DND-41 (cell line): Measurements from ENCODE around the gene PSMG4.

ENCODE experiments used
- ATAC-seq: fragments of 200-7000 bp; cut with Tn5 transposase; 3 replicates; pipeline ENCODE4 v1.9.1; 2021; ENCODE audit warnings: low read depth; ENCODE audit not compliant: insufficient read depth
- DNase-seq: peaks from one replicate; pipeline ENCODE4 v3.0.0-alpha.2; 2020
- H2AFZ ChIP-seq: 2 replicates; pipeline ENCODE4 v1.6.0; 2012; ENCODE audit warnings: low read depth, low read length
- H3K27ac ChIP-seq: 2 replicates; pipeline ENCODE4 v1.5.1; 2012; ENCODE audit warnings: low read length, inconsistent platforms
- H3K27me3 ChIP-seq: fragments of 200-600 bp; sonication (generic); 2 replicates; pipeline ENCODE4 v1.6.0; 2012; ENCODE audit warnings: low read length, mild to moderate bottlenecking, inconsistent platforms; ENCODE audit not compliant: insufficient read depth, poor library complexity
- H3K36me3 ChIP-seq: 2 replicates; pipeline ENCODE4 v1.5.1; 2012; ENCODE audit warnings: low read length, inconsistent platforms; ENCODE audit not compliant: insufficient read depth
- H3K4me1 ChIP-seq: 2 replicates; pipeline ENCODE4 v1.5.1; 2012; ENCODE audit warnings: mild to moderate bottlenecking, low read length; ENCODE audit not compliant: insufficient read depth
- H3K4me2 ChIP-seq: 2 replicates; pipeline ENCODE4 v1.6.0; 2012; ENCODE audit warnings: mild to moderate bottlenecking, moderate library complexity, low read length, inconsistent platforms; ENCODE audit not compliant: insufficient read depth
- H3K4me3 ChIP-seq, 2 experiments: fragments of 200-600 bp in 1 of 2; shearing (Covaris generic) in 1 of 2; 2 replicates each; pipeline ENCODE4 v1.5.1; 2012 to 2016; ENCODE audit warnings: inconsistent platforms in 2 of 2, low read length in 2 of 2, mild to moderate bottlenecking in 2 of 2, low read depth in 1 of 2, moderate library complexity in 1 of 2
- H3K79me2 ChIP-seq: 2 replicates; pipeline ENCODE4 v1.6.0; 2012; ENCODE audit warnings: low read length, inconsistent platforms; ENCODE audit not compliant: insufficient read depth
- H3K9ac ChIP-seq: 2 replicates; pipeline ENCODE4 v1.6.0; 2012; ENCODE audit warnings: low read depth, mild to moderate bottlenecking, inconsistent platforms, low read length, moderate library complexity
- H3K9me3 ChIP-seq: 2 replicates; pipeline ENCODE4 v1.5.1; 2012; ENCODE audit warnings: low read length, moderate library complexity, mild to moderate bottlenecking, inconsistent platforms; ENCODE audit not compliant: insufficient read depth, severe bottlenecking
- H4K20me1 ChIP-seq: 2 replicates; pipeline ENCODE4 v1.6.0; 2012; ENCODE audit warnings: low read length; ENCODE audit not compliant: insufficient read depth
- EZH2 ChIP-seq: IDR thresholded peaks from 3 replicates; pipeline ENCODE4 v1.6.1; 2012; ENCODE audit warnings: borderline replicate concordance, low read depth, mild to moderate bottlenecking, moderate library complexity, low read length, inconsistent platforms; ENCODE audit not compliant: severe bottlenecking
- TF ChIP-seq, protein P1 (sequence below): IDR thresholded peaks from 2 replicates; pipeline ENCODE4 v1.5.1; 2012; ENCODE audit warnings: borderline replicate concordance, low read length, moderate library complexity, mild to moderate bottlenecking; ENCODE audit not compliant: poor library complexity, severe bottlenecking; ENCODE audit errors: extremely low read depth

The PSMG4 gene

GRCh38 chr6:3232017-3232945 is 26.5 kb upstream of the PSMG4 start:
- Histone ChIP-seq H3K36me3 (no peaks in the 10 kb centered on the region), H3K9me3 (no peaks in the 10 kb centered on the region), H3K4me2 (no peak overlapping the region), H3K79me2 (no peaks in the 10 kb centered on the region), H4K20me1 (no peaks in the 10 kb centered on the region), H3K9ac (no peak overlapping the region), H2AFZ (no peak overlapping the region), H3K4me3 (no peak overlapping the region), H3K27ac (no peak overlapping the region), H3K27me3 (peaks cover 12% of the 10 kb centered on the region), H3K4me1 (no peaks in the 10 kb centered on the region)
- ATAC-seq: no peak
- DNase-seq: no peak
- TF ChIP-seq, protein P1, sequence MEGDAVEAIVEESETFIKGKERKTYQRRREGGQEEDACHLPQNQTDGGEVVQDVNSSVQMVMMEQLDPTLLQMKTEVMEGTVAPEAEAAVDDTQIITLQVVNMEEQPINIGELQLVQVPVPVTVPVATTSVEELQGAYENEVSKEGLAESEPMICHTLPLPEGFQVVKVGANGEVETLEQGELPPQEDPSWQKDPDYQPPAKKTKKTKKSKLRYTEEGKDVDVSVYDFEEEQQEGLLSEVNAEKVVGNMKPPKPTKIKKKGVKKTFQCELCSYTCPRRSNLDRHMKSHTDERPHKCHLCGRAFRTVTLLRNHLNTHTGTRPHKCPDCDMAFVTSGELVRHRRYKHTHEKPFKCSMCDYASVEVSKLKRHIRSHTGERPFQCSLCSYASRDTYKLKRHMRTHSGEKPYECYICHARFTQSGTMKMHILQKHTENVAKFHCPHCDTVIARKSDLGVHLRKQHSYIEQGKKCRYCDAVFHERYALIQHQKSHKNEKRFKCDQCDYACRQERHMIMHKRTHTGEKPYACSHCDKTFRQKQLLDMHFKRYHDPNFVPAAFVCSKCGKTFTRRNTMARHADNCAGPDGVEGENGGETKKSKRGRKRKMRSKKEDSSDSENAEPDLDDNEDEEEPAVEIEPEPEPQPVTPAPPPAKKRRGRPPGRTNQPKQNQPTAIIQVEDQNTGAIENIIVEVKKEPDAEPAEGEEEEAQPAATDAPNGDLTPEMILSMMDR: no peak
- no peak for TF ChIP-seq EZH2

GRCh38 chr6:3233321-3233720 is 25.4 kb upstream of the PSMG4 start:
- Histone ChIP-seq H4K20me1 (no peaks in the 10 kb centered on the region), H3K4me1 (no peaks in the 10 kb centered on the region), H3K9ac (no peak overlapping the region), H3K4me3 (no peak overlapping the region), H3K79me2 (no peaks in the 10 kb centered on the region), H3K9me3 (no peaks in the 10 kb centered on the region), H3K4me2 (no peak overlapping the region), H3K36me3 (no peaks in the 10 kb centered on the region), H3K27me3 (peaks cover 20% of the 10 kb centered on the region), H2AFZ (no peak overlapping the region), H3K27ac (no peak overlapping the region)
- ATAC-seq: no peak
- no peak for TF ChIP-seq EZH2
- TF ChIP-seq, protein P1: no peak
- DNase-seq: no peak

DNA sequence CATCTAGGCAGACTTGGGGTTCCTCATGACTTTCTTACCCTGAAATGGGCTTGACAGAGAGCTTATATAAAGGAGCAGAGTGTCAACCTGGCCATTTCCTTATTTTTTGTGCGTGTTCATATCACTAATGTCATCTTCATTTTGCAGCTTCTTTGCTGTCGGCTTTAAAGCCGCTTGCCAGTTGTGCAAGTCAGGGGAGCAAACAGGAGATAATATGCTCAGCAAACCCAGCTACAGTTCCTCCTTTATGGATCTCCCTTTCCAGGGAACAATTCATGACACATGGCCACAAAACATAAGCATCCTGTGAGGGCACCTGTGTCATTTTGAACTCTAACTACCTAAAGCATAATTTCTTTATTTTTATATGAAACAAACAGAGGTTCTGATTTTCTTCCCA is 24.8 kb upstream of the PSMG4 start:
- ATAC-seq (no peak), DNase-seq (no peak)
- no peaks in the 10 kb centered on the region for H3K79me2 ChIP-seq
- no peaks in the 10 kb centered on the region for H3K36me3 ChIP-seq
- H3K9ac ChIP-seq: no peak overlapping the region
- no peaks in the 10 kb centered on the region for H4K20me1 ChIP-seq
- no peaks in the 10 kb centered on the region for H3K9me3 ChIP-seq
- no peak overlapping the region for H3K4me2 ChIP-seq
- no peak for TF ChIP-seq EZH2
- TF ChIP-seq, protein P1: no peak
- H2AFZ ChIP-seq: no peak overlapping the region
- no peaks in the 10 kb centered on the region for H3K4me1 ChIP-seq
- H3K27ac ChIP-seq: no peak overlapping the region
- H3K27me3 ChIP-seq: peaks cover 21% of the 10 kb centered on the region
- no peak overlapping the region for H3K4me3 ChIP-seq
